Effector CD4-positive, alpha-beta T cell (primary cell): ENCODE results near the gene SORT1.
"Not testable (repeated sequence)": the region's sequence is repeated elsewhere in the genome, so short reads cannot be mapped to it uniquely, and the experiment has no call there.

Experiments
- DNase-seq: peaks from one replicate; pipeline ENCODE4 v3.0.0-alpha.2; 2020

SORT1 gene

DNA sequence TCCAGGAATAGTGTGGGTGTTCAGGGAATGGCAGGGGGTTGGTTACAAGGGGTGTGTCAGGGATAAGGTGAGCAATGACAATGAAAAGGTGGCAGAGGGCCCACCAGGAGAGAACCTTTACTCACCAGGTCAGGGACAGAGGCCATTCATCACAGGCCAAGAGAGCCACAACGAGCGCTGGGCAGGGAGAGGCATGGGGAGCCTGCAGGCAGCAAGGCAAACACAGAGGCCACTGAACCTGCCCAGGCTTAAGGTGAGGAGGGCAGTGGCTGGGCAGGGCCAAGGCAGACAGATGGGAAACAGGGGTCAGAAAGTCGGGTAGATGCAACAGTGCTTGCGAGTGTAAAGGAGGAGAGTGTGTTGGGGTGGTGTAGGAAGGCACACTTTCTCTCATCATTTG is 62.6 kb downstream of the SORT1 start:
- DNase-seq: no peak

DNA sequence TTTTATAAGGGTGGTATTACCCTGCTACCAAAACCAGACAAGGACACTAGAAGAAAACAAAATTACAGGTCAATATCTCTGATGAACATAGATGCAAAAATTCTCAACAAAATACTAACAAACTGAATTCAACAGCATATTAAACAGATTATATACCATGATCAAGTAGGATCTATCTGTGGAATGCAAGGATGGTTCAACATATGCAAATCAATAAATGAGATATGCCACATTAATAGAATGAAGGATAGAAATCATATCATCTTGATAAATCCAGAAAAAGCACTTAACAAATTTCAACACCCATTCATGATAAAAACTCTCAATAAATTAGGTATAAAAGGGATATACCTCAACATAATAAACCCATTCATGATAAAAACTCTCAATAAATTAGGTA is 66.6 kb downstream of the SORT1 start:
- DNase-seq: no peak

DNA sequence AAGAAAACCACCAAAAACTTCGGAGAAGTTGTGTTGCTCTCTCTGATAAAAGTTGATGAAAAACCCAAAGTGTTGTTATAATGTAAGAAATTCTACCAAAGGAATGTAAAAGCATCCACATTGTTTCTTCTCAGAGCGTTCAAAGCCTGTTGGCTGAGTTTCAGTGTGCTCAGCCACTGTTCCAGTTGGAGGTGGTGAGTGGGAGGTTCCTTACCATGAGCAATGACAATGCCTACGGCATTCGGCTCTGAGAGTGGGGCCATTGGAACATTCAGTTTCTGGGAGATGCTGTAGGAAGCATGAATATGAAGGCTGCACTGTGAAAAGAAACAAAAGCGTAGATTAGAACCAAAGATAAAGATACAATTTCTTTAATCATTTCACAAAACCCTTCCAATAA is 70.4 kb downstream of the SORT1 start:
- DNase-seq: no peak

DNA sequence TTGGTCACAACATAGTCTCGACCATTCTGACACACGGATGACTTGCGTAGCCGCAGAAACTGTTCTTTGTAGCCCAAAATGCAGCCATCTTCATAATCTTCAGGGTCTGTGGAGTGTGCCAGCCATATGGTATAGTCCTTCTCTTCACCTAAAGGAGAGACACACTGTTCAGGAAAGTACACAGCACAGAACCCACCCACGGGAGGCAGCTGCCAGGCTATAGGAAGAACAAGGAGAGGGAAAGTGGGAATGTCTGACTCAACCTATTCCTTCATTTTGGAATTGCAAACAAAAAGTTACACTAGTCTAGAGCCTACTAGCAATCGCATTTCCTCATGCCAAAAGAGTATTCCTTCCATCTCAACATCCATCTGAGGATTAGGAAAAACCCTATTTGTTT is 74.7 kb downstream of the SORT1 start:
- DNase-seq: no peak

DNA sequence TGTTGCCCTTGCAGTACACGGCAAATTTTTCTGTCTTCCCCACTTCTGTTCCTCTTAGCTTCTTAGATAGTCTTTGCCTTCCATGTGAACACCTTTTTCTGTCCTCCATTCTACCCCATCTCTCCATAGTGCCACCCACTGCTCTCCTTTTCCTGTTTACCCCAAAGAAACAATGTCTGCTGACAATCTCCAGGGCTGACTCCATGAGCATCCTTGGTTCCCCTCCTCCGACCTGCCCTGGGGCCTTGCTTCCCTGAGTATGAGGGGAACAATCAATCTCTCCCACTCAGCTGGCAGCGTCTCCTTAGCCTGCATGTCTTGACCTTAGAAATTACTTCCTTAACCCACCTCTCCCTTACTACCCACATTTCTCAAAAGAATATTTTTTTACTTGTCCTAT is 78.6 kb downstream of the SORT1 start:
- DNase-seq: no peak

DNA sequence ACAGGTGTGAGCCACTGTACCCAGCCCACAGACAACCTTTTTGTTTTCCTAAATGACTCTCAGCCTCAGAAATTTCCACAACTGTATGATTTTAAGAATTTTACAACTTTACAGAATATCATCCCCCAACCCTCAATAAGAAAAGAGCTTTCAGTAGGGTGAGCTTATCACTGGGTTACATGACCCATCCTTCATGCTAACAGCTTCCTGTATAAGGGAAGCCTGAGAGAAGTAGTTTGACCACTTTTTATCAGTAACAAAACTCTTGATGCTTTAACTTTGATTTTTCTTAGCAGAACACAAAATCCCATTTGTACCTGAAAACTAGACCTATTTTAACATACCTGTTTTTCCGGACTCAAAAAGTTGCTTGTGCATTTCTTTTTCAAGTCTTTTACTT is 81.2 kb downstream of the SORT1 start:
- DNase-seq: no peak

DNA sequence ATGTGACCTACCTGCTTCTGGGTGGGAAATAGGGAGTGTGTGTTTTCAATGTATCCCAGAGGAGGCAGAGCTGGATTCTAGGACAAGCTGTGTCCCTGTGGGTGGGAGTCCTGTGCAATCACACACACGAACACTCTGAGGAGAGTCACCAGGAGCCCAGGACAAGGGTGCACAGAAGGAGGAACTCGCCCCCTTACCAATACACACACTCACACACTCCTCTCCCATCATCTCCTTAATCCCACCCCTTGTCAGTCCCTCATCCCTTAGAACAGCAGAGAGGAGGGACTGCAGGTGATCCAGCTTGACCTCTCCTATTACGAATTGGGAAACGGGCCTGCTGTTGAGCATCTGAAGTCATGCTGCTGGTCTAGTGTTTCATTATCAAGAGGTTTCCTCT is 82.4 kb downstream of the SORT1 start:
- no peak for DNase-seq

DNA sequence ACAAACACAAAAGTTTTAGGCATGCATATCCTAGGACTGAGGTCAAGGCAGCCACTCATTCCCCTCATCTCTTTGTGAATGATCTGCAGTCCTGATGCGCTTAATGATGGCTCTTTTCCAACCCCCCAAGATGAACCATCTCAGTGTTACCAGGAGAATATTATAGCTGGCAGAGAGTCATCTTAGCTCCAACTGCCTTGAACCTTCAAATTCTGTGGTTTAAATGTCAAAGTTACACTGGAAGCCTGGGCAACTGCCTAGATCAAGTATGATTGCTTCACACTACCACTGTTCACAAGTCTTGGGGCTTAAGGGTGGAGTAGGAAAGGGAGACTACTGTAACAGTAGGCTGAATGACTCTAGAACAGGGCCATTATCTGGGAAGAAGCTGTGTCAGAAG is 82.9 kb downstream of the SORT1 start:
- DNase-seq: no peak

DNA sequence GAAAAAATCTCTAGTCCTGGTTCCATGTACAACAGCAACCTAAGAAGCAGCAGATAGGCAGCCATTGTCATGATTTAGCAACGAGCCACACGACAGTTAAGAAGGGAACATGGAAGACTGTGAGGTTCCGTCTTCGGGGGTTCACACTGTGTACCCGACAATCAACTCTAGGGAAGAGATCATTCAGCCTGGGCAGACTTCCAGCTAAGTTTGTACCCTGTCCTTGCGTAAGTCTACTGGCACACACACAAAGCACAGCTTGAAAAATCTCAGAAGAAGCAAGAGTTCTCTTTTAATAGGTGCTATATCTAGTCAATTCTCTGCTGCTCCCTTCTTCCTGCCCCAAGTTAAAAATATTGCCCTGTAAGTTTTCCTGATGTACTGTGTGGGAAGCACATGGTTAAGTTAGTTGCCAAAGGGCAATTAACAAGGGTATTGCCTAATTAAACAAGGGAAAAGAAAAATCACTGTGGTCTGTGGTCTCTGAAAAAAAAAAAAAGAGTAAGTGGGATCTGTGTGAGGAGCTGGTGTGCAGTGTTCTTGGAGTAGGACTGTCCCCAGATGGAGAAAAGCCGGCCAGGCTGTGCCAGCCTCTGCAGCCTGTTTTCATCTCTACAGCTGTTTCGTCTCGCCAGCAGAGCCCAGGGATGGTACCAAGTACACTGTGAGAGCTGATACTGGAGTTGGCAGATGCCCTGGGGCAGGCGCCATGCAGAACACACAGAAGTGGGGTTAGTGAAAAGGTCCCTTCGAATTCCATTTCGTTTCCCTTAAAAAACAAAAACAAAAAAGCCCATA is 84.5 kb downstream of the SORT1 start:
- DNase-seq: no peak

DNA sequence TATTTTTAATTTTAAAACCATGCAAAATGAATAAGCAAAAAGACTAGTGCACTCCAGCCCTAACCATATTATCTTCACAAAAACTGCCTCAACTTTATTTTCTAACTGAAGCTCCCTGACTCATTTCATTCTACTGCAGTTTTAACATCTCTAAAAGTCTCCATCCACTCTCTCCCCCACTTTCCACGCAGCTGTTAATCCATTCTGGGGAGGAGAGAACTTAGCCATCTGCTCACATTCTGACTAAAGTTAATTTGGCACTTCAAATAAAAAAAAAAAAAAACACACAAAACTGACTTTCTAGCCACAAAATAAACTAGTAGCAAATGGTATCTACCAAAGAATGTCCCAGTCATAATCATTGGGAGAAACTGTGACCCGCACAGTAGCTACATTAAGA is 85.5 kb downstream of the SORT1 start:
- no peak for DNase-seq

DNA sequence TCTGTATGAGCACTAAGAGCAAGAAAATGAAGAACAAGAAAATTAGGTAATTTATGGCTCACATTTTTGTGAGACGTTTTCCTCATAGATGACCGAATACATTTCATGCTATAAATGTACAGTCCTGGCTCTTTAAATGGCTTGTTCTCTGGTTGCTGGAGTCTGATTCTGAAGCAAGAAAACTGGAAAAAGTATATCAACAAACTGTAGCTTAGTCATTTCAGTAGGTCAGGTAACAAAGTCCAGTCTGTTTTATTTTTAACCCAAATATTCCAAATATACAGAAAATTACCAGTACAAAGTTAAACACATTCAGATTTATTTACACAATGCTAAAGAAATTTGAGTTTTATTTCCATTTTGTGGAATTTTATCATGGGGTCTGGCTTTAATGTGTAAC is 88.4 kb downstream of the SORT1 start:
- DNase-seq: no peak

DNA sequence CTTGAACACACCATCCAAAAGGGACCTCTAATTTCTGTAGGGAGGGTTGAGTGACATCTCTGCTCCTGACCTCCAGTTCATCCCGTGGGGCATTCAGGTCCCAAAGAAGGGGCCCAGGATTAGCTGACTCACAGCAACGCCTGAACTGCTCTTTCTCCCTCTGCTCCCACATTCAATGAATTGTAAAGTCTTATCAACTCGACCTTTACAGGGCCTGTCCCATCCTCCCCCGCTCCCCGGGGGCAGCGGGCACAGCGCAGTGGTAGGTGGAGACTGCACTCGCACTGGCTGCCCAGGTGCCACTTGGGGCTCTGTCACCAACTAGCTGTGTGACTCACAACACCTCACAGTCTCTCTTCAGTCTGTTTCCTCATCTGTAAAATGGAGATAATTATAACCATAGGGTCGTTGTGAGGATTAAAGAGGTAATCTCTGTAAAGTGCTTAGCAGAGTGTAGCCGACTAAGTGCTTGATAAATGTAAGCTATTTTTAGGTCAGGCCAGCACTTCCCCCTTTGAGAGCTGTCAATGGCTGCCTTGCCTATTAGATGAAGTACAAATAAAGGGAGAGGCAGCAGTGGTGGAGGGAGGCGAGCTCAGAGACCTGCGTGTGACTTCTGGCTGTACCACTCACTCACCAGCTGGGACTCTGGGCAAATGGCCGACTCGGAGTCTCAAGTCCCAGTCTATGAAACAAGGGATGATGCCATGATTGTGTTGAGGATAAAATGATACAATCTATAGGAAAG is 90.3 kb downstream of the SORT1 start:
- DNase-seq: no peak

DNA sequence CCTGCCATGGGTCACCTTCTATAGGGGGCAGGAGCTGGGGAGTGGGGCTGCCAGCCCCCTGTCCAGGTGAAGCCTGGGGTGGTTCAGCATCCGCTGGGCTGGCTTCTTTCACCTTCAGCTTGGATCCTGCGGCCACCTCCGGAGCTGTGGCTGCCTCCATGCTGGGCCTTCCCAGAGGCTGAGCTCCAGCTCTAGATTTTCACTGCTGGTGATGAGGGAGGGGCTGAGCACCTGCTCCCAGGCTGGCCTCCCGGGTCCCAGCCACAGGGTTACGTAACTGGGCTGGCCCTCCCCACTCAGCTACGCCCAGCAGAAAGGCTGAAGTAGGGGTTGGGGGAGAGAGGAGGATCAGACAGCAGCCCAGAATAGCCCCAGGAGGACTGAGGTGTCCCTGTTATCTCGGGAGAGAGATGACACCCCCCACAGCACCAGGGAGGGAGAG is 90.9 kb downstream of the SORT1 start, which contains the start of gene MYBPHL:
TSS of gene MYBPHL (minus strand) at position 180 of the 442 bp plus-strand sequence. CDS start at position 160, 20 bp downstream.
- DNase-seq: no peak

DNA sequence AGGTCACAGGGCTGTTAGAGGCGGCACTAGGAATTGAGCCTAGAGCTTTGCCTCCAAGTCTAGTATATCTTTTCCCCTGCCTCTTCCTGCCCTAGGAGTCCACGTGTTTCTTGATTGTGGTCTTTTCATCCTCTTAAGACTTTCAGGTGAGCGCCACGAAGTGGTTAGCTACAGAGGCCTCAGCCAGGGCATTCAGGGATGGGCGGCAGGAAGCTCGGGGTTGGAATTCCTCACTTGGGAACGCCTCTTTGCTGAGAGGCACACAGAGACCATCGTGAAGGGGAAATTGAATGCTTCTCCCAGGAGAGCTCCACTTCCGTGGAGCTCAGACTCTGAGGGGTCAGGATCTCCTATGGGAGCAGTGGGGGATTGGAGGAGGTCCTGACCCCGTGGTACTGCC is 91.7 kb downstream of the SORT1 start:
- DNase-seq: not testable (repeated sequence)

DNA sequence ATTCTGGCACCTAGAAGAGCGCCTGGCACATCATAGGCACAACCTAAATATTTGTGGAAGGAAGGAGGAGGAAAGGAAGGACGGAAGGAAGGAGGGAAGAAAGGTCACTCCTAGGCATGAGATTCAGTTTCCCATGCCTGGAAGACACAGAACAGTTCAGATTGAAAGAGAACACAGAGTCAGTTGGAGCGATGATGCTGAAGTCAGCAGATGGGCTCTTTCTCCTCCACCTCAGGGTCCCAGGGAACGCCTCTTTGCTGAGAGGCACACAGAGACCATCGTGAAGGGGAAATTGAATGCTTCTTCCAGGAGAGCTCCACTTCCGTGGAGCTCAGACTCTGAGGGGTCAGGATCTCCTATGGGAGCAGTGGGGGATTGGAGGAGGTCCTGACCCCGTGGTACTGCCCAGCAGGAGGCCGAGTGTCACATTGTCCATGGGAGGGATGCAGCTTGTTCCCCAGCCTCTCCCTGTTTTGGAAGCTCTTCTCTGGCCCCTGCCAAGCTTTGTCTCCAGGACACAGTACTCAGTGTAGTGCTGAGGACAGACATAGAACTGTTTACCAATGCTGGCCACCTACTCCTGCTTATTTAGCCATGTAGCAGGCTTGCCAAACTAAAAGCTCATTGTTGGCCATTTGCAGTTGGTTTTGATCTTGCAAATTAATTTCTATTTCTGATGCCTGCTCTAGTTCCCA is 93.3 kb downstream of the SORT1 start:
- DNase-seq: no peak

DNA sequence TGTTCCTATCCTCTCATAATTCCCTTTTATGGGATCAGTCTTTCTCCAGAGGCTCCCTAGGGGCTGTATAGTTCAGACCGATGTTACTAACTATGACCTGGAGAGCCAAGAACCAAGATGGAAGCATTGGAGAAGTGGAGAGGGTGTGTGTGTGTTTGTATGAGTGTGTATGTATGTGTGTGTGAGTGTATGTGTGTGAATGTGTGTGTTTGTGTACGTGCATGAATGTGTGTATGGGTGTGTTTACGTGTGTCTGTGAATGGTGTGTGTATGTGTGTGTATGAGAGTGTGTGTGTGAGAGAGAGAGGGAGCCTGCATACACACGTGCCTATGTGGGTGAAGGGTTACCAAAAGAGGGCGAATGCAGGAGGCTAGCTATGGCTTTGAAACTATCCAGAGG is 95.8 kb downstream of the SORT1 start:
- no peak for DNase-seq

DNA sequence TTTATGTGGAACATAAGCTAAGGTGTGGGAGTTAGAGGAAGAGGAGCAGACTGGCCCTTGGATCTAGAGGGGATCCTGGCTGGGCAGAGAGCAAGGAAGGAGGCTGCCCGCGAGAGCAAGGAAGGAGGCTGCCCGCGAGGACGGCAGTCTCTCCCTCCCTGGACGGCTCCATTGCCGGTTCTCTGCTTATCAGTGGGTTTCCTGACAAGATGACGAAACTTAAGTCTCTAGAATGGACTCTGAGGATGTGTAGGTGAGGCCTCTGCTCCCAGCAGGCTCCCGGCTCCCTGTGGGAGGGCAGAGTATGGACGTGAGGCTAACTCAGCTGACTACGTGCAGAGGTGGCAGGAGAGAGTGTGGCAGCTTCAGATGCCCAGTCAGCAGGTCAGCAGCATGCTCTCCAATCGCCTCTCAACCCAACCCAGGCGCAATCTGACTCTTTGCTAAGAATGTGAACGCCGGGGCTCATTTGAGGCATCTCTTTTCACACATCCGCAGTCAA is 97.0 kb downstream of the SORT1 start:
- DNase-seq: no peak

DNA sequence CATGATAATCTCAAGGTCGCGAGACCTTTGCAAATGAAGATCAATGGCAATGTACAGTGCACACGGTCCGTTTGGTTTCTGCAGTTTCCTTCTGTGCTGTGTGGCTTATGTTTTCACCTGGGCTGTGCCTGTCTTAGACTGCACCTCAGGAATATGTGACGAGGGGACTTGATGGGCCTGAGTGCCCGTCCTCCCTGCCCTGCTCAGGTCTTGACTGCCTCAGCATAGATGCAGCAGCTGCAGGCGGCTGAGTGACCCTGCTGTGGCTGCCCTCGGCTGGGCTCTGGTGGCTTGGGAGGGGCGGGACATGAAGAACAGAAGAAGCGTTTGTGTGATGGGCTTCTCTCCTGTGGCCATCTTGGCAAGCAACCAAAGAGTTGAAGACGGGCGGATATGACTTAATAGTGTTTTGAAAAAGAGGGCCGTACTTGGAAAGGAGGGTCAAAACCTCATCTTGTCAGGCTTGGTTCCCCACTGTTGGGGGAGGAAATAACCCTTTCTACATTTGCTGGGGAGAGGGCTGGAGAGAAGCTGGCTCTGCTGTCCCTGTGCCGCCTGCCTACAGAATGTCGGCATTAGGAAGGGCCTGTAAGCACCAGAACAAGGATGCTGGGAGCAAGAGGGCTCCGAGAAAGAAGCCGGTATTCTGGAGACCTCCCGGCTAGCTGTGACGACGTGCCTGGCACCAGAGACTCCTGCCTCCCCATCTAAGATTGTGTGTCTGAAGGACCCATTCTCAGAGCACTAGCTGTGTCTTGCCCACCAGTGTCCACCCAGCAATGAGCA is 98.0 kb downstream of the SORT1 start:
- DNase-seq: no peak

DNA sequence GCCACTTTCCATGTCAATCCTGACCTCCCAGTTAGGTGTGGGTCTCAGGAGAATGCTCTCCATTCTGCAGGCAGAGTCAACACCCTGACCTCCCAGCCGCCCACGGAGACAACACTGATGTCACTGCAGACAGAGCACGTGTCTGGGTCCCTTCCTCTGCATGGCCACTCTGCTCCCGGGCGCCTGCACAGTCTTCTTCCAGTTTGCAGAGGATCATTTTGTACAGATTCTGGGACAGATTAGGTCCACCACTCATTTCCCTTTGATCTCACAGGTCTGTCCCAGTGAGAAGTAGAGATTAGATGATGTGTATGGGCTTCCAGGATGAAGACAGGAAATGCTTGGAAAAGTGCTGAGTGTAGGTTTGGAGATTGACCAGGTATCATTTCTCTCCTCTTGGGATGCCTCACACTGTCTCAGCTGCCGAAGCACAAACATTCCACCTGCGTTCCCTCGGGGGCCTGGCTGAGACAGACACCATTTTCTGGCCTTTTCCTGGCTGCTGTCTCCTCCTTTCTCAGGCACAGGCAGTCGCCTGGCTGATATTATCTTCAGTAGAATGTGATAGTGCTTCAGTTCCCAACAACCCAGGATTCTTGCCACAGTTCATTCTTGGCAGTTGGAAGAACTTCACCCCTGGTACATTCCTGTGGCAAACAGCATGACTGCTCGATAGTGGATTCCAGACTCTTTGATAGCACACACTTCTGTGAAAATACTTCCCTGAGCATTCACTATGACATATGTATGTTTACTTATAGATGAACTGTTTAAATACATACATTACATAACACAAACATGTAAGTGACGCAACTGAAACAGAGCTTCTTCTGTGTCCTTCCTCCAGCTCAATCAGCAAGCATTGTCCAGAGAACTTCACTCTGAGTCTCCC is 98.8 kb downstream of the SORT1 start:
- DNase-seq: no peak

DNA sequence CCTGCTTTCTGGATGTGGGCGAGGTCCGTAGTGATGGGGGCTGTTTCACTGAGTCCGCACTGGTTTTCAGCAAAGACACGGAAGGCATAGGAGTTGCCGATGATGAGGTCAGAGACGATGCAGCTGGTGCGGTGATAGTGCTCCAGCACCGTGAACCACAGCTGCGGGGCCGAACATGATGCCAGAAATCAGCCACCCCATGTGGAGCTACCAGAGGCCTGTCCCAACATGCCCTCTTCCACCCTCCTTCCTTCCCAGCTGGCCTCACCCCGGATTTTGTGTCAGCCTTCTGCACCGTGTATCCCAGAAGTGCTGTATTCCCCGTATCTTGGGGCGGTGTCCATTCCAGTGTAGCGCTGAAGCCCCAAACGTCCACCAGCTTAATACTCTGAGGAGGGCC is 100.9 kb downstream of the SORT1 start:
- DNase-seq: no peak

DNA sequence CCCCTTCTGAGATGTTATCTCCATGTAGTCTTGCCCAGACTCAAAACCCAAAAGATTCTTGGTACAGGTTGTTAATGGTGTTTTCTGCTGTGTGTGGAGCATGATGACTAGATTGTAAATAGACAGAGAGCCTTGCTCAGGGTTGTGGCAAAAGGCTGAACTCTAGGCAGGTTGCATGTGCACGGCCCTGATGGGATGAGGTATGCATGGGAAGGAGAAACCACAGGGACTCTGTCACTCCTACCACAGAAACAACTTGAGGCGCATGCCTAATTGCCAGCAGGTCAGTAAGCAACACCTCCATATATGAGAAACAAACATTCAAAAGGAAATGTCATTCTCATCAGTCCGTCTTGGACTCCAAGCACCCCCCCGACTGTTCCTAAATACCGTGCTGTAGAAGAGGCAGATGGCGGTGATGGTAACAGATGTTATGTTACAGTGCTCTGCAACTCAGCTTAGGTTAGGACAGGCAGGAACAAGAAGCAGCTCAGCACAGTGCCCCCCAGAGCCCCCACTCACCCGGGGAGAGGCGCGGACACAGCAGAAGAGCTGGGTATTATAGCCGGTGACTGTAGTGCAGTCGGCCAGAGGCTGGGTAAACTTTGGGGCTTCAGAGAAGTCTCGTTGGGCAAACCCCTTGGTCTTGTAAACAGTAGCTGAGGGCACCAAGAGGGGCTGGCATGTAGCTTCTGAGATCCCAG is 101.9 kb downstream of the SORT1 start:
- no peak for DNase-seq
